ENCODE results near the gene PPP6R2. TPM values are rescaled to one million over a fixed set of nuclear protein-coding genes. Genes with fewer than 3 reads are reported as not detected.
A peak's percentile ranks its signal among the peaks of the same experiment; 100 is the strongest.

The PPP6R2 gene
- total and polyA plus RNA-seq, 9 of the 15 experiments (the other 6 are each of a cell fraction or from before 2014, with no cell fraction given) = 0.32 to 39.8 (median 21.4) TPM

- TF ChIP-seq KDM1A (IDR thresholded peaks at IDR 0.05) (0 out of 4 replicates have a peak, but pooled peaks of 1 of the 2 experiments have one; percentile 20), PHF20 (IDR thresholded peaks at IDR 0.05; ENCODE audit: partially characterized antibody) (peak; percentile 78), TFAP4 (CRISPR knock-in tag; IDR thresholded peaks at IDR 0.05; ENCODE audit: borderline replicate concordance) (0 out of 2 replicates have a peak, but pooled peaks have one; percentile 25), TEAD1 (CRISPR knock-in tag; IDR thresholded peaks at IDR 0.05) (peak in 1 of 2 experiments; percentile 50; a peak in 1 of 4 replicates), NRF1 (conservative IDR thresholded peaks at IDR 0.05 in 1 of 2, IDR thresholded peaks at IDR 0.05 in 1 of 2) (no peak), CBX1 (IDR thresholded peaks at IDR 0.05; ENCODE audit: low read depth) (0 out of 2 replicates have a peak, but pooled peaks have one; percentile 20)
Measured at GRCh38 chr22:50339945-50340879, 2.9 kb upstream of the PPP6R2 start (continued).
